Fibroblast of villous mesenchyme (primary cell): ENCODE data around the gene GRIK4. TPM values are rescaled to one million over a fixed set of nuclear protein-coding genes. Genes with fewer than 3 reads are reported as not detected.

ENCODE experiments used
- DNase-seq: peaks from one replicate; pipeline ENCODE4 v3.0.0-alpha.2; 2010; ENCODE audit warnings: low read depth
- H3K4me3 ChIP-seq: 2 replicates; pipeline ENCODE4 v1.5.1; 2011; ENCODE audit warnings: low read depth, mild to moderate bottlenecking, low read length
- CTCF ChIP-seq: IDR thresholded peaks from 2 replicates; pipeline ENCODE4 v1.5.1; 2012; ENCODE audit warnings: low read depth, mild to moderate bottlenecking, low read length; ENCODE audit not compliant: insufficient read depth
- total RNA-seq: library from RNA; depleted of rRNA; stranded (reverse); fragments of >200 nt; gene quantifications from 2 replicates; pipeline ENCODE4 v1.2.3, GENCODE V29; 2012

Gene GRIK4
- total RNA-seq, 1 donor: under 0.01 TPM

GRCh38 chr11:120801801-120802689 is 290.5 kb downstream of the GRIK4 start:
- H3K4me3 ChIP-seq: no peak overlapping the region
- DNase-seq: peak; percentile 56
- TF ChIP-seq CTCF: peak; percentile 96

GRCh38 chr11:120805960-120806555 is 294.5 kb downstream of the GRIK4 start:
- TF ChIP-seq CTCF: no peak
- no peak for DNase-seq

GRCh38 chr11:120807414-120808150 is 296.0 kb downstream of the GRIK4 start:
- DNase-seq: peak; percentile 44
- no peak for TF ChIP-seq CTCF
- no peak overlapping the region for H3K4me3 ChIP-seq

More at GRCh38 chr11:120805960-120806555, 294.5 kb downstream of the GRIK4 start:
- no peak overlapping the region for H3K4me3 ChIP-seq

GRCh38 chr11:120808616-120809050 is 297.1 kb downstream of the GRIK4 start:
- H3K4me3 ChIP-seq: no peak overlapping the region
- no peak for TF ChIP-seq CTCF
- DNase-seq: no peak

- TF ChIP-seq CTCF: no peak
- no peak overlapping the region for H3K4me3 ChIP-seq
- no peak for DNase-seq
Measured at GRCh38 chr11:120810251-120810650, 298.7 kb downstream of the GRIK4 start.

- TF ChIP-seq CTCF: no peak
- no peak overlapping the region for H3K4me3 ChIP-seq
- DNase-seq: no peak
Measured at GRCh38 chr11:120811199-120811598, 299.7 kb downstream of the GRIK4 start.
